ENCODE data around the gene PTPRG. TPM values are rescaled to one million over a fixed set of nuclear protein-coding genes. Genes with fewer than 3 reads are reported as not detected.

Gene PTPRG
- total and polyA plus RNA-seq, 4 donors: 3.6 to 35.6 (median 8.1) TPM

DNA sequence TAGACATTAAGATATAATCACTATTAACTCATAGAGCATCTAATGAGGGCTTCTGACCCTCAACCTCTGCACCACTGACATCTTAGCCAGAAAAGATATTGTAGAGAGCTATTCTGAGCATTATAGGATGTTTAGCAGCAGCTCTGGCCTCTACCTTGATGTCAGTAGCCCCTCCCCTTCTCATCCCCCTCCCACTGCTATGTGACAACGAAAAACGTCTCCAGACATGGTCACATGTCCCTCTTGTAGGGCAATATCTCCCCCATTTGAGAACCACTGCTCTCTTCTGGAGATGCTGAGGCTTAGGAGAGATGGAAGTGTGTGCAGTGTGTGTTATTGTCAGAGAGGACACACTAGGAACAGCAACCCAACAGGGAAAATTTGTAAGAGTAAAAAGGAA is 569.7 kb downstream of the PTPRG start:
- H3K4me1 ChIP-seq (ENCODE audit: control insufficient read depth in 4 of 4, insufficient read depth in 4 of 4, low read length in 3 of 4): no peaks in the 10 kb centered on the region
- H3K9ac ChIP-seq (ENCODE audit: low read depth in 1 of 2, low read length in 2 of 2): no peak overlapping the region
- H3K27me3 ChIP-seq (ENCODE audit: control insufficient read depth in 4 of 4, insufficient read depth in 4 of 4, low read length in 3 of 4): no peaks in the 10 kb centered on the region
- no peak for TF ChIP-seq HNF4A (conservative IDR thresholded peaks at IDR 0.05)
- no peak for TF ChIP-seq MAX (IDR thresholded peaks at IDR 0.05)
- no peak for TF ChIP-seq NR2F2 (IDR thresholded peaks at IDR 0.05)
- DNase-seq (ENCODE audit: low spot score): no peak
- H3K36me3 ChIP-seq (ENCODE audit: control insufficient read depth in 4 of 4, insufficient read depth in 3 of 4, low read depth in 1 of 4, low read length in 3 of 4): no peaks in the 10 kb centered on the region
- no peaks in the 10 kb centered on the region for H3K9me3 ChIP-seq (ENCODE audit: control insufficient read depth in 4 of 4, low read length in 3 of 4)
- WGBS: 64% methylated on average over 2 of the region's 2 CpGs
- H3K27ac ChIP-seq (ENCODE audit: low read depth in 1 of 2, low read length in 2 of 2): no peak overlapping the region
- no peak overlapping the region for H3K4me3 ChIP-seq (ENCODE audit: low read depth in 1 of 3, low read length in 3 of 3)

DNA sequence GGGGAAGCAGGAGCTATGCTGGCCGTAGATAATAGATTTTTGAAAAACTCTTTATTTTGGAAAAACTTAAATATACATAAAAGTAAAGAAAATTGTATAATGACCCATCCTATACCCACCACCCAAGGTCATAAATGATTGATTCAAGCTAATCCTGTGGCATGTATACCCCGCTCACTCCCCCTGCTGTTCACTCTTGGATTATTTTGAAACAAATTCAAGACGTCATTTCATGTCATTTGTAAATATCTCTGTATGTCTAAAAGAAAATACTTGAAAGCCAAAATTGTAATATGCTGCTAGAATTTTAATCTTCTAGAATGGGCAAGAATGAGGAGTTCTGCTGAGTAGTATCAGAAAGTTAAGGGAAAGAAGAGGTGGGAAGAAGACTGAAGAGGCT is 570.2 kb downstream of the PTPRG start:
- no peaks in the 10 kb centered on the region for H3K36me3 ChIP-seq (ENCODE audit: control insufficient read depth in 4 of 4, insufficient read depth in 3 of 4, low read depth in 1 of 4, low read length in 3 of 4)
- H3K27me3 ChIP-seq (ENCODE audit: control insufficient read depth in 4 of 4, insufficient read depth in 4 of 4, low read length in 3 of 4): no peaks in the 10 kb centered on the region
- no peak for DNase-seq (ENCODE audit: low spot score)
- H3K27ac ChIP-seq (ENCODE audit: low read depth in 1 of 2, low read length in 2 of 2): no peak overlapping the region
- H3K4me1 ChIP-seq (ENCODE audit: control insufficient read depth in 4 of 4, insufficient read depth in 4 of 4, low read length in 3 of 4): no peaks in the 10 kb centered on the region
- WGBS: 46% methylated on average over 3 of the region's 3 CpGs
- no peak overlapping the region for H3K4me3 ChIP-seq (ENCODE audit: low read depth in 1 of 3, low read length in 3 of 3)
- H3K9me3 ChIP-seq (ENCODE audit: control insufficient read depth in 4 of 4, low read length in 3 of 4): no peaks in the 10 kb centered on the region
- TF ChIP-seq TAF1 (conservative IDR thresholded peaks at IDR 0.05) (no peak), HNF4A (conservative IDR thresholded peaks at IDR 0.05) (no peak), HNF4G (IDR thresholded peaks at IDR 0.05) (no peak), NR2F2 (IDR thresholded peaks at IDR 0.05) (no peak), FOXA1 (IDR thresholded peaks at IDR 0.05) (no peak), RAD21 (IDR thresholded peaks at IDR 0.05) (peak; percentile 72 to 74), RXRA (IDR thresholded peaks at IDR 0.05) (no peak), JUND (IDR thresholded peaks at IDR 0.05) (no peak), SP1 (IDR thresholded peaks at IDR 0.05) (no peak), ATF3 (IDR thresholded peaks at IDR 0.05) (no peak)
- TF ChIP-seq, protein P1, sequence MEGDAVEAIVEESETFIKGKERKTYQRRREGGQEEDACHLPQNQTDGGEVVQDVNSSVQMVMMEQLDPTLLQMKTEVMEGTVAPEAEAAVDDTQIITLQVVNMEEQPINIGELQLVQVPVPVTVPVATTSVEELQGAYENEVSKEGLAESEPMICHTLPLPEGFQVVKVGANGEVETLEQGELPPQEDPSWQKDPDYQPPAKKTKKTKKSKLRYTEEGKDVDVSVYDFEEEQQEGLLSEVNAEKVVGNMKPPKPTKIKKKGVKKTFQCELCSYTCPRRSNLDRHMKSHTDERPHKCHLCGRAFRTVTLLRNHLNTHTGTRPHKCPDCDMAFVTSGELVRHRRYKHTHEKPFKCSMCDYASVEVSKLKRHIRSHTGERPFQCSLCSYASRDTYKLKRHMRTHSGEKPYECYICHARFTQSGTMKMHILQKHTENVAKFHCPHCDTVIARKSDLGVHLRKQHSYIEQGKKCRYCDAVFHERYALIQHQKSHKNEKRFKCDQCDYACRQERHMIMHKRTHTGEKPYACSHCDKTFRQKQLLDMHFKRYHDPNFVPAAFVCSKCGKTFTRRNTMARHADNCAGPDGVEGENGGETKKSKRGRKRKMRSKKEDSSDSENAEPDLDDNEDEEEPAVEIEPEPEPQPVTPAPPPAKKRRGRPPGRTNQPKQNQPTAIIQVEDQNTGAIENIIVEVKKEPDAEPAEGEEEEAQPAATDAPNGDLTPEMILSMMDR (IDR thresholded peaks at IDR 0.05; ENCODE audit: low read depth, low read length, missing input control): peak; percentile 25
- H3K9ac ChIP-seq (ENCODE audit: low read depth in 1 of 2, low read length in 2 of 2): no peak overlapping the region

GRCh38 chr3:62132027-62132602 is 570.7 kb downstream of the PTPRG start:
- no peaks in the 10 kb centered on the region for H3K36me3 ChIP-seq (ENCODE audit: control insufficient read depth in 4 of 4, insufficient read depth in 3 of 4, low read depth in 1 of 4, low read length in 3 of 4)
- DNase-seq (ENCODE audit: low spot score): no peak
- no peak overlapping the region for H3K4me3 ChIP-seq (ENCODE audit: low read depth in 1 of 3, low read length in 3 of 3)
- WGBS: 81% methylated on average over 3 of the region's 3 CpGs
- H3K27ac ChIP-seq (ENCODE audit: low read depth in 1 of 2, low read length in 2 of 2): no peak overlapping the region
- no peaks in the 10 kb centered on the region for H3K9me3 ChIP-seq (ENCODE audit: control insufficient read depth in 4 of 4, low read length in 3 of 4)
- H3K4me1 ChIP-seq (ENCODE audit: control insufficient read depth in 4 of 4, insufficient read depth in 4 of 4, low read length in 3 of 4): no peaks in the 10 kb centered on the region
- TF ChIP-seq YY1 (IDR thresholded peaks at IDR 0.05): no peak
- no peak for TF ChIP-seq SP1 (IDR thresholded peaks at IDR 0.05)
- TF ChIP-seq TAF1 (conservative IDR thresholded peaks at IDR 0.05): no peak
- no peak for TF ChIP-seq HNF4A (conservative IDR thresholded peaks at IDR 0.05)
- TF ChIP-seq NR2F2 (IDR thresholded peaks at IDR 0.05): no peak
- H3K27me3 ChIP-seq (ENCODE audit: control insufficient read depth in 4 of 4, insufficient read depth in 4 of 4, low read length in 3 of 4): no peaks in the 10 kb centered on the region
- no peak overlapping the region for H3K9ac ChIP-seq (ENCODE audit: low read depth in 1 of 2, low read length in 2 of 2)

All from liver (tissue), 9 donors.